Measurements from ENCODE around the gene OPCML.

DNA sequence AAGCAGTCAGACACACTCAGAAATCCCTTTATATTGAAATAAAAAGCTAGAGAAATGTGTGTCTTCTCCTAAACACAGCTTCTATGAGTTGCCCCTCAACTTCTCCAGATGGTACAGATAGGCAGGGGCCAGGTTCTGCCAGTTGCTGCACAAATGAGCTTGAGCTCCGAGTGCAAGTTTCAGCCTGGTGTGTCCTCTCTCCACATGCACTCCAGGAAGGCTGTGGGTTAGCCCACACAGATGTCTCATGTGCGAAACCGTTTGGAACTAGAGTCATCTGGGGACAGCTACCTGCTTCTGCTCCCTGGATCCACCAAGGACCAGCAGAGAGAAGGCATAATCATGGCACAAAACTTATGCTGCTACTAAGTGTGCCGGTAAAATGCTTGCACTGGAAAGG lies 812.6 kb downstream of the OPCML start:
- TF ChIP-seq KDM1A (CRISPR knock-in tag; IDR thresholded peaks at IDR 0.05) (no peak), TEAD3 (CRISPR knock-in tag; optimal IDR thresholded peaks at IDR 0.05; ENCODE audit: borderline replicate concordance) (no peak), RCOR2 (CRISPR knock-in tag; IDR thresholded peaks at IDR 0.05) (no peak), NFRKB (IDR thresholded peaks at IDR 0.05) (no peak), MAF1 (CRISPR knock-in tag; IDR thresholded peaks at IDR 0.05; ENCODE audit: borderline replicate concordance) (no peak)
- TF ChIP-seq, protein P1, sequence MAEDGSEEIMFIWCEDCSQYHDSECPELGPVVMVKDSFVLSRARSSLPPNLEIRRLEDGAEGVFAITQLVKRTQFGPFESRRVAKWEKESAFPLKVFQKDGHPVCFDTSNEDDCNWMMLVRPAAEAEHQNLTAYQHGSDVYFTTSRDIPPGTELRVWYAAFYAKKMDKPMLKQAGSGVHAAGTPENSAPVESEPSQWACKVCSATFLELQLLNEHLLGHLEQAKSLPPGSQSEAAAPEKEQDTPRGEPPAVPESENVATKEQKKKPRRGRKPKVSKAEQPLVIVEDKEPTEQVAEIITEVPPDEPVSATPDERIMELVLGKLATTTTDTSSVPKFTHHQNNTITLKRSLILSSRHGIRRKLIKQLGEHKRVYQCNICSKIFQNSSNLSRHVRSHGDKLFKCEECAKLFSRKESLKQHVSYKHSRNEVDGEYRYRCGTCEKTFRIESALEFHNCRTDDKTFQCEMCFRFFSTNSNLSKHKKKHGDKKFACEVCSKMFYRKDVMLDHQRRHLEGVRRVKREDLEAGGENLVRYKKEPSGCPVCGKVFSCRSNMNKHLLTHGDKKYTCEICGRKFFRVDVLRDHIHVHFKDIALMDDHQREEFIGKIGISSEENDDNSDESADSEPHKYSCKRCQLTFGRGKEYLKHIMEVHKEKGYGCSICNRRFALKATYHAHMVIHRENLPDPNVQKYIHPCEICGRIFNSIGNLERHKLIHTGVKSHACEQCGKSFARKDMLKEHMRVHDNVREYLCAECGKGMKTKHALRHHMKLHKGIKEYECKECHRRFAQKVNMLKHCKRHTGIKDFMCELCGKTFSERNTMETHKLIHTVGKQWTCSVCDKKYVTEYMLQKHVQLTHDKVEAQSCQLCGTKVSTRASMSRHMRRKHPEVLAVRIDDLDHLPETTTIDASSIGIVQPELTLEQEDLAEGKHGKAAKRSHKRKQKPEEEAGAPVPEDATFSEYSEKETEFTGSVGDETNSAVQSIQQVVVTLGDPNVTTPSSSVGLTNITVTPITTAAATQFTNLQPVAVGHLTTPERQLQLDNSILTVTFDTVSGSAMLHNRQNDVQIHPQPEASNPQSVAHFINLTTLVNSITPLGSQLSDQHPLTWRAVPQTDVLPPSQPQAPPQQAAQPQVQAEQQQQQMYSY (CRISPR knock-in tag; IDR thresholded peaks at IDR 0.05) = no peak
- TF ChIP-seq, protein P2, sequence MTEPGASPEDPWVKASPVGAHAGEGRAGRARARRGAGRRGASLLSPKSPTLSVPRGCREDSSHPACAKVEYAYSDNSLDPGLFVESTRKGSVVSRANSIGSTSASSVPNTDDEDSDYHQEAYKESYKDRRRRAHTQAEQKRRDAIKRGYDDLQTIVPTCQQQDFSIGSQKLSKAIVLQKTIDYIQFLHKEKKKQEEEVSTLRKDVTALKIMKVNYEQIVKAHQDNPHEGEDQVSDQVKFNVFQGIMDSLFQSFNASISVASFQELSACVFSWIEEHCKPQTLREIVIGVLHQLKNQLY (CRISPR knock-in tag; IDR thresholded peaks at IDR 0.05) = no peak

Data from HepG2 (cell line).